ENCODE measurements around the gene NT5M. TPM values are rescaled to one million over a fixed set of nuclear protein-coding genes. Genes with fewer than 3 reads are reported as not detected.

NT5M gene
- total RNA-seq, 3 donors from 2014 or later: 1.7 to 4.5 (median 2.2) TPM

DNA sequence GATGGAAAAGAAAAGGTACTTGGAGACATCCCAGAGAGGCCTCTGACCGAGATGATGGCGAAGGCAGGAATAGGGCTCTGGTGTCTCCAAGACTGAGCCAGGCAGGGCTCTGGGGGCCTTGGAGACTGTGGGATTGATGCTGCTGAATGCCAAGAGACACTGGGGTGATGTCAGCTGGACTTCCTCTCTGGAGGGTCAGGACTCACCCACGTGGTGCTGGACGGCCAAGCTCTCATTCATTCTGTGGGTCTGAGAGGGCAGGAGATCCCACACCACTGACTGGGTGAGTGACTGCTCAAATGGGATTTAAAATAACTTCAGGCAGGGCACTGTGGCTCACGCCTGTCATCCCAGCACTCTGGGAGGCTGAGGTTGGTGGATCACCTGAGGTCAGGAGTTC lies 64.8 kb downstream of the NT5M start:
- no peak for TF ChIP-seq CTCF (IDR thresholded peaks at IDR 0.05)
- ATAC-seq (no peak), DNase-seq (no peak)
- no peaks in the 10 kb centered on the region for H3K9me3 ChIP-seq
- intact Hi-C loops (cut with DNase I, micrococcal nuclease): no loop called here
- H3K4me1 ChIP-seq (ENCODE audit: low read depth): no peaks in the 10 kb centered on the region
- no peak overlapping the region for H3K4me3 ChIP-seq
- no peaks in the 10 kb centered on the region for H3K36me3 ChIP-seq (ENCODE audit: low read depth)

GRCh38 chr17:17370711-17371110 lies 67.5 kb downstream of the NT5M start:
- no peak for DNase-seq
- no peaks in the 10 kb centered on the region for H3K9me3 ChIP-seq
- no peak for ATAC-seq

GRCh38 chr17:17372856-17373520 lies 69.8 kb downstream of the NT5M start:
- TF ChIP-seq CTCF (IDR thresholded peaks at IDR 0.05): no peak
- no peak overlapping the region for H3K4me3 ChIP-seq
- DNase-seq: no peak
- no peaks in the 10 kb centered on the region for H3K36me3 ChIP-seq (ENCODE audit: low read depth)
- intact Hi-C loops (cut with DNase I, micrococcal nuclease): no loop called here
- H3K9me3 ChIP-seq: no peaks in the 10 kb centered on the region
- no peak for ATAC-seq
- H3K4me1 ChIP-seq (ENCODE audit: low read depth): no peaks in the 10 kb centered on the region

More at GRCh38 chr17:17370711-17371110, 67.5 kb downstream of the NT5M start:
- Histone ChIP-seq H3K36me3 (ENCODE audit: low read depth) (no peaks in the 10 kb centered on the region), H3K4me3 (no peak overlapping the region), H3K4me1 (ENCODE audit: low read depth) (no peaks in the 10 kb centered on the region)
- intact Hi-C loops (cut with DNase I, micrococcal nuclease): no loop called here
- TF ChIP-seq CTCF (IDR thresholded peaks at IDR 0.05): no peak

DNA sequence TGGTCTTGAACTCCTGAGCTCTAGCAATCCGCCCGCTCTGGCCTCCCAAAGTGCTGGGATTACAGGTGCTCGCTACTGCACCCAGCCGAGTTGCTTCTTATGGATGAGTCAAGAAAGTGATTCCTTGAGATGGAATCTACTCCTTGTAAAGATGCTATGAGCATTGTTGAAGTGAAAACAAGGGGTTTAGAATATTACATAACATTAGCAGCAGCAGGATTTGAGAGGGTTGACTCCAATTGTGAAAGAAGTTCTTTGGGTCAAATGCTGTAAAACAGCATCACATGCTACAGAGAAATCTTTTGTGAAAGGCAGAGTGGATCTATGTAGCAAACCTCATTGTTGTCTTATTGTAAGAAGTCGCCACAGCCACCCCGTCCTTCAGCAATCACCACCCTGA lies 72.7 kb downstream of the NT5M start:
- DNase-seq: no peak
- Histone ChIP-seq H3K9me3 (no peaks in the 10 kb centered on the region), H3K36me3 (ENCODE audit: low read depth) (no peaks in the 10 kb centered on the region), H3K4me1 (ENCODE audit: low read depth) (no peaks in the 10 kb centered on the region), H3K4me3 (no peak overlapping the region)
- ATAC-seq: no peak
- intact Hi-C loops (cut with DNase I, micrococcal nuclease): no loop called here
- no peak for TF ChIP-seq CTCF (IDR thresholded peaks at IDR 0.05)

DNA sequence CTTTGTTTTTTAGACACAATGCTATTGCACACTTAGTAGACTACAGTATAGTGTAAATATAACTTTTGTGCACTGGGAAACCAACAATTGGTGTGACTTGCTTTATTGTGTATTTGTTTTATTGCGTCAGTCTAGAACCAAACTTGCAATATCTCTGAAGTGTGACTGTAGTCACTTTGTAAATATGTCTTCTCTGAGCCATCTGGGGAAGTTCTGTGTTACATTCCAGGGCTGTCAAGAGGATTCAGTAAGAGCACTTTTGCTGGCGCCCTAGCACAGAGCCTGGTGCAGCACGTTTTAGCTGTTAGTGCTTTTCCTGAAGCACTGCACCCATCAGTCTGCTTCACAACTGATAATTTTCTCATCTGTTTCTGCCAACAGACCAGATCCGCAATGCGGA lies 73.2 kb downstream of the NT5M start:
- Histone ChIP-seq H3K4me3 (no peak overlapping the region), H3K9me3 (no peaks in the 10 kb centered on the region), H3K4me1 (ENCODE audit: low read depth) (no peaks in the 10 kb centered on the region), H3K36me3 (ENCODE audit: low read depth) (no peaks in the 10 kb centered on the region)
- no peak for TF ChIP-seq CTCF (IDR thresholded peaks at IDR 0.05)
- intact Hi-C loops (cut with DNase I, micrococcal nuclease): no loop called here
- no peak for DNase-seq
- ATAC-seq: no peak

All from mucosa of descending colon (tissue), 3 donors.